ENCODE data around the gene PHB1.
A peak's percentile ranks its signal among the peaks of the same experiment; 100 is the strongest.

PHB1 gene

DNA sequence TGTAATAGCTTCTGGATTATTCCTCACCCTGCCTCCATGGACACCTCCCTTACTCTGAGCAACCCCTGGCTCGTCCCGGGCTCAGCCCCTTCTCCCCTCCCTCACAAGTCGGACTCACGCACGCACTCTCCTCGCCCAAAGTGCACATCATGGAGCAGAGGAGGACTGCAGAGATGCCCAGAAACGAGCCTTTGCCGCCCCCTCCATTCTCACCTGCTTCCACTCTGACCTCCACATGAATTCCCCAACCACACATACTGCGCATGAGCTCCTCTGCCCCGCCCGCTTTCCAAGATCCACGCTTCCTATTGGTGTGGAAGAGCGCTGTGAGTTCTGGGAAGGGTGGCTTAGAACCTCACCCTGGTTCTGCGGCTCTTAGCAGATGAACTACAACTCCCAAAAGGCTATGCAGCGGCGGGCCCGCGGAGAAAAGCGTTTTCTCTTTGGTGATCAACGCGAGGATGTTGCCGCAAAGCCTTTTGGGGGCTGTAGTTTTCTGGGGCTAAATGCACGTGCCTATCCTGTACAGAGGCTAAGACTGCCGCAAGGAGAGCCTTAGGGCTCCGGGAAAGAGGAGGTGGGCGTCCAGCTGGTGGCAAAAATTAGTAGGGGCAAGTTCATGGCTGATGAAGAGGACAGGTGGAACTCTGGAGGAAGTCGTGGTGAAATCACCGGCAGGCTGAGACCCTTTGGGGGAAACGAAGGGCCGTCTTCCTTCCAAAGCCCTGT is at the start of gene PHB1:
Gene PHB1, minus strand, starts transcription at position 261 of the 729 bp plus-strand sequence. CDS start 1,618 bp downstream, outside the sequence.
- DNase-seq, result peak; percentile 96 to 98

DNA sequence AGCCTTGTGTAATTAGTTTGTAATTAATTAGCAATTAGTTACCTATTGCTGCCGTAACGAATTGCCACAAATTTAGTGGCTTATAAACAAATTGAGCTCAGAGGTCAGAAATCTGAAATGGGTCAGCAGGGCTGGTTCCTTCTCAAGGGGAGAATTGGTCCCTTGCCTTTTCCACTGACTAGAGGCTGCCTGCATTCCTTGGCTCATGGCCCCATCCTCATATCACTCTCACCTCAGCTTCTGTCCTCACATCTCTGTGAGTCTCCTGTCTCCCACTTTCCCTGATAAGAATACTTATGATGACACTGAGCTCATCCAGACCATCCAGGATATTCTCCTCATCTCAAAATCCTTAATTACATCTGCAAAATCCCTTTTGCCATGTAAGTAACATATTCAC is 49.4 kb upstream of the PHB1 start:
- no peak for DNase-seq

DNA sequence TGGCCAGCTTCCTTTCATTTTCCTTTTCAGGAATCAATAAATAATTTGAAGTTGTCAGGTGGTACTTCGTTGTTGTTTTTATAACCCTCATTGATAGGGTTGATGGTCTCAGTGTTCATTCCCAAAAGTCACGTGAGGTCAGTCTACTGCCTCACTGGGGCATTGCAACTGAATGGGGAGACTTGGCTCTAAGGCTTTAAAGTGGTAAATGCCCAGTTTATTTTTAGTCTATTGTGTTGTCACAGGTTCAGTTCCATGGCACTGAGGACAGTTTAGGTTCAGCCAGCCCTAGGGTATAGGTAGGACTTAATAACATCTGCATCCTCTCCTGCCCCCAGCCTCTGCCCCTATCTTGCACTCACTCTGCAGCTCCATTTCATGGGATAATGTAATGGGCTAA is 46.9 kb upstream of the PHB1 start:
- DNase-seq, result no peak

DNA sequence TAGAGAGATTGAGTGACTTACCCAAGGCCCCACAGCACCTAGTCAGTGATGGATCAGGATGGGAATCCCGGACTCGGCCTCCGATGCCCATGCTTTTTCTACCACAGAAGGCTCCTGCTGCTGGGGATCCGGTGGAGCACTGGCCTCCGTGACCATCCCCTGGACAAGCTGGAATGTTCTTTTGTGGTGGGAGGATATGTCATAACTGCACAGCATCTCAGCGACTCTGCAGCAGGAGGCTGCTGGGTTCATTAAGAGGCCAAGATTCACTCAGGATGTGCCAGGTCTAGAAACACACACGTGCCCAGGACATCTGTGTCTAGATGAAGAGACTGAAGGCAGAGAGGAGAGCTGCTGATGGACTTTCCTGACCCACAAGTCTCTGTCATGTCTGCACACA is 45.7 kb upstream of the PHB1 start:
- DNase-seq, result no peak

DNA sequence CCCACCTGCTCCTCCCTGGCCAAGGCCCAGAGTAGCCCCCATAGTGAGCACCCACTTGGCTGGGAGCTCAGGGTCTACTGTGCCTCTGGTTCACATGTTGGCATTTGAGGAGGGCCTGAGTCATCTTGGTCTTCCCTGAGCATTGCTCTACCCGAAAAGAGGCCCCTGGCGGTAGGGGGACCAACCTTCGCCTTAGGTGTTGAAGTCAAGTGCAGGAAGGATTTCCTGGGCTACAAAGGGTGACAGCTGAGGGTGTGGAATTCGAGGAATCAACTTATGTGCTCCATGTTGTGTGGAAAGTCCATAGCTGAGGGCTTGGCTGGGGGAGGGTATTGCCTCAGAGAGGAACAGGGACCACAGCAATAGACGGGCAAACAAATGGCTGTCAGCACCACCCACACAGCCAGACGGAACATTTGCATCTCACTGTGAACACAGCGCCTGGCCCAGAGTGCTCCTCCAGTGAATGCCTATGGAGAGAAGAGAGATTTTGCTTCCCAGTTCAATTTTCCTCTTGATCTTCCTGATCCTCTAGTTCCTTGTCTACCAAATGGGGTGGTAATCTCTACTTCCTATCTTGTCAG is 44.8 kb upstream of the PHB1 start:
- DNase-seq, result no peak

DNA sequence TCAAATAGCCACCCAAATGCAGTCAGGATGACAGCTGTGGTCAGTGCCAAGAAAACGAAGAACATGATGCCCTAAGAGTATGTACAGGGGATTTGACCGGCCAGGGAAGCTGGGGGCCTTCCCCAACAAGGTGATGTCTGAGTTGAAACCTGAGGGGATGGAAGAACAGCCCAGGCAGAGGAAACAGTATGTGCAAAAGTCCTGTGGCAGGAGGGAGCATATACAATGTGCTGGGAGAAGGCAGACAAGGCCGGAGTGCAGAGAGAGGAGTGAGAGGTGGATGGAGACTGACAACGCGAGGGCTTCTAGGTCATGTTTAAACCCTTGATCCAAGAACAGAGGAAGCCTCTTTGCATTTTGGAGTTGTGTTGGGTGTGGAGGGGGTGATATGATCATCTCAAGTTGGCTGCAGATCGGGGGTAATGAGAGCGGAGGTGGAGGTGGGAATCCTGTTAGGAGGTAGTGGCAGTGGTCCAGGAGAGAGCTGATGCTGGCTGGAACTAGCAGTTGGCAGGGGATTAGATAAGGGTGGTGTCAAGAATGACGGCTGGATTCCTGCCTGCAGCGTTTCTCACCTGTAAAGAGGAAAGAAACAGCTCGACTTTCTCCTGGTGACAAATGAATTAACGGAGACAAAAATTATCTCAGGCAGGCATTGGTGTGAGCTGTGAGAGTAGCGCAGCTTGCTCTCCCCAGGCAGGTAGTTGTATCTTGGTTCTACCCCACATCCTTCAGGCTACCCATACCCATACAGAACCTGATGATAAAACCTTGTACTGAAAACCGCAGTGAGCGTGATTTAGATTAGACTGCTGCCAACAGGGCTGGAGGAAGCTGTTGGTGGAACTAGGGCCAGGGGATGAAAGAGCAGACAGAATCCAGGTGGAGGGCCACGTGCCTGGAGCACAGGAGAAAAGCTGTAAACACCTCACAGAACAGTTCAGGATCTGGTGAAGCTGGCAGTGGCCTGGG is 43.2 kb upstream of the PHB1 start:
- DNase-seq, result no peak

DNA sequence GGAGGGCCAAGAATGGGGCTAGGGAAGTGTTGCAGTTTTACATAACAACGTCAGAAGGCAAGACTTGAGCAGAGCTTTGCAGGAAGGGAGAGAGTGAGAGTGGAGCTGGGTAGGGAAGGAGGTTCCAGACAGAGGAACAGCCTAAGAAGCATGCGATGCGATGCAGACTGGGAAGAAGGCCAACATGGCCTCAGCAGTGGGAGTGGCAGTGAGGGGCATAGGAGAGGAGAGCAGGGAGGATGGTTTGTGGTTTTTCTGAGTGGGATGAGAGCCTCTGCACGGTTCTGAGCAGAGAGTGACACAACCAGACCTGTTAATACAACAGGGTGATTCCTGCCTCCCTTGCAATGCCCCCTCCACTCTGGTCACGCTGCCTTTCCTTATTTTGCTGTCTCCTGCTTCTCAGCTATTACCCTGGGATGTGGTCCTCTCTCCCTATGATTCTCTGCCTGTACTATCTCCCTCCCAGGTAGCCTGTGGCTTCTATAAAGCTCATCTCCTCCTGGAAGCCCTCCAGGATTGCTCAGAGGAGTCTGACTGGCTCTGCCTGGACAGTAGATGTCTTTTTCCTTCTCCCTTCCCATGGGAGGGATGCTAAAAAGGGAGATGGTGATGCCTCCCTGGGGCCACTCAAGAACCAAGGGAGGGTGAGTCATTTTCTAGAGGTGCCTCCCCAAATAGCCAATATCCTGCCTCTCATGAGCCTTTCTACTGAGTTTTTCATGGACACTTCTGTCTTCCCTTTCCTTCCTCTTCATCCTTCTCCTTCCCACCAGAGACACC is 41.7 kb upstream of the PHB1 start:
- DNase-seq, result no peak

DNA sequence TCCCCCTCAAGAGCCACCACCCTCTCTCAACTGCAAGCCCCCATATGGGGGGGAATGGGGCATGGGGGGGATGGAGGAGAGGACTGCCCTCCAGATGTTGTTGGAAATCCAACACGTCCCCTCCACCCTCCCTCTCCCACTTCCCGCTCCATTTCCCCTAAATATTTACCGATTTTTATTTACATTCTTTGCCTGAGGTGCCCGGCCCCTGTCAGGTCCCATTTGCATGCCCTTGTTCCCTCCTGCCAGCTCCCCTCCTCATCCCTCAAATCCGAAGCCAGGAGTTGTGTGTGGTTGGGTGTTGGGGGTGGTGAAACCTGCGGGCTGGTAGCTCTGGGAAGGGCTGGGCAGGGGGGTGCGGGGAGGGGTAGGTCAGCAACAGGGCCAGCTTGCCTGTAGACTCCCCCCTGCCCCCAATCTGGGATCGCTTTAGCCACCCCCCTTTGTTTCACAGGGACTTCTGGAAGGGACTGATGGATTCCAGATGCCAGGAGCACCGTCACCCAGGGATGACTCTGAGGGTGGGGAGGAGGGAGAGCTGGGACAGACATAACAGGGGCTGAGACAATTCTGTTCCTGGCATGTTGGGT is 40.7 kb upstream of the PHB1 start:
- DNase-seq, result no peak

DNA sequence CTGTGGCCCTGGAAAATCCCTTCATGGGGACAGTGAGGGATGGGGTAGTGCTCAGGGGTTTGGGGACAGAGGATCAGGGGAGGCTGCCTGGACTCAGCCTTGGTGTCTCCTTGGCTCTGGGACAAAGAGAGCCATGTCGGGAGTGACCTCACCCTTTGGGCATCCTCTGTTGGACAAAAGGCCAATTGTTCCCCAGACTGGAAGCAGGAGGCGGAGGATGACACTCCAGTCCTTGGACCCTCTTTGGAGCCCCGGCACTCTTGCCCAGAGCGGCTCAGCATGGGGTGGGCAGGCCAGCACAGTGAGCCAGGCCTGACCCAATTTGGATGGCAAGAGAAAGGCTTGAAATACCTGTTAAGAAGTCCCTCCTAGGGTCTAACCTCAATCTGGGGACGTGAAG is 39.4 kb upstream of the PHB1 start:
- DNase-seq, result no peak

DNA sequence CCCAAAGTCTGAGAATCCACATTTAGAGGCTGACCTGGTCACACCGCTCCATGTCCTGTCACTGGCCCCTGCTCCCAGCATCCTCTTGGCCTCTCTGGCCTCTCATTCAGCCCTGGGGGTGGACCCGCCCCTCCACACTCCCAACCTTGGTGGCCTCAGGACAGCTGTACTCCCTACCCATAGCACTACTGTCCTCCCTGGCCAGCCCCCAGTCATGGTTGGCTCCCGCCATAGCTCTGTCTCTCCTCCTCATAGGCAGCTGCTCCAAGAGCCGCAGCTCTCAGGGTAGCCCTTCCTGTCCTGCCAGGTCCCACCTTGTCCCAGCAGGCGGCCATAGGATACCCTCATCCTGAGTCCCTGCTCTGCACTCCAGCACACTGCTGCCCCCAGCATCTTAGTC is 38.0 kb upstream of the PHB1 start:
- no peak for DNase-seq

DNA sequence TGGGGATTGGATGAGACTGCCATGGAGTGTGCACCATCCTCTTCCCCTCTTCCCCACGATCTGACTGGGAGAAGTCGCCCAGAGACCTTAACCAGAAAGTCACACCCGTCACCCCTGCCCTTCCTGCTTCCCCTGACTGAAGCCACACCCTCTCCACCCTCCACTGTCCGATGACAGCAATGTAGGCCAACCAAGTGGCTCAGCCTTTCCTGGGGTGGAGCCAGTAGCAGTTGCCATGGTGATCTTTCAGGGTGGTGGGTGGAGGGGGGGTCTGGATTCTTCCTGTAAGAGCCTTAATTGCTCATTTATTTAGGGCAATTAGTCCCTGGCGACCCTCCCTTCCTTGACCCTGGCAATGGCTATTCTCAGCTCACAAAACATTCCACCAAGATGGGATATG is 37.5 kb upstream of the PHB1 start:
- peak in 1 of 2 donors; percentile 7 for DNase-seq

DNA sequence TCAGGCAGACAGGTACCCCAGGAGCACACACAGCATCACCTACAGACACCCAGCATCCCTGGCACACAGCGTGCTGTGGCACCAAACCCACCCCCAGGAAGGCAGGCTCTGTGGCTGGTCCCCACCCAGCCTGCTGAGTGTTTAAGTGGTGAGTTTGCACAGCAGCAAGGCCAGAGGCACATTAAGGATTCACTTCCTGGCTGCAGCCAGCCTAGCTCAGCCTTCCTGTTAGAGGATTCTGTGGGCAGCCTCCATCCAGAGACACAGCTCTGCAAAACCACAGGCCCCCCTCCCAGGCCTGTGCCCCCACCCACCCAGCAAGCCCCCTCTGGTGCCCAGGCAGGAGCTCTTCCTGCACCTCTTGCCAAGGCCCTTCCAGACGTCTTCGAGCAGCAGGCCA is 36.1 kb upstream of the PHB1 start:
- no peak for DNase-seq

DNA sequence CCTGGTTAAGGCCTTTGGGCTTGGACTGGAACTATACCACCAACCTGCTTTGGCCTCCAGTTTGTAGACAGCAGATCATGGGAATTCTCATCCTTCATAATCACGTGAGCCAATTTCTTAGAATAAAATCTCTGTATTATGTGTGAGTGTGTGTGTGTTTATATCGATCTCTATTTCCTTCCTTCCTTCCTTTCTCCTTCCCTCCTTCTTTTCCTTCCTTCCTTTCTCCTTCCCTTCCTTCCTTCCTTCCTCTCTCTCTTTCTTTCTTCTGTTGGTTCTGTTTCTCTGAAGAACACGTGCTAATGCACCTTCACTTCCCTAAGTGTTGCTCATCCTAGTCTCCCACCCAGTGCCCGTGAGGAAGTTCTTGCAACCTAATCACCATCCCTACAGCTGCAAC is 35.5 kb upstream of the PHB1 start:
- DNase-seq, result no peak

DNA sequence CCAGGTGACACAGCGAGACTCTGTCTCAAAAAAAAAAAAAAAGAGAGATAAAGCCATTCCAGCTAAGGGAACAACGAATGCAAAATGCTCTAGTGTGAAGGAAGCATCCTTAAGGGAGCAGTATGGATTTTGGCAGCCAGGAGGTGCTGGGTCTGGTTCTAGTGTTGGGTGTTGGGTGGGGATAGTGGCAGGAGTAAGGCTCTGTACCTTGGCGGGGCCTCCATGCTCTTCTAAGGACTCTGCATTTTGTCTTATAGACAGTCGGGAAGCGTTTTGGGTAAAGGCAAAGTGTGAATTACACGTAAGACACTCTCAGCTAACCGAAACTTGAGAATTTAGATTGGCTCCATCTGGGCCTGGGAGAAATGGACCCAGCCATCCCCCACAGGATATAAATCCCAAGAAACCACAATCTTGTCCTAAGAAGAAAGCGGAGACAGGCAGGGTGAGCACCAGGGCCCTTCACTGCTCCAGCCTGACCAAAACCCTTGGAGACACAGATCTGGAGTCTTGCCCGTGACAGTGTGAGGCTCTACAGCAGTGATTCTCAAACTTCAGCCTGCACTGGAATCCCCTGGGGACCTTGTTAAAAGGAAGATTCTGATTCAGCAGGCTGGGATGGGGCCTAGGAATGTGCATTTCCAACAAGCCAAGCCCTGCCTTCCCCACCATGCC is 33.1 kb upstream of the PHB1 start:
- DNase-seq, result no peak

DNA sequence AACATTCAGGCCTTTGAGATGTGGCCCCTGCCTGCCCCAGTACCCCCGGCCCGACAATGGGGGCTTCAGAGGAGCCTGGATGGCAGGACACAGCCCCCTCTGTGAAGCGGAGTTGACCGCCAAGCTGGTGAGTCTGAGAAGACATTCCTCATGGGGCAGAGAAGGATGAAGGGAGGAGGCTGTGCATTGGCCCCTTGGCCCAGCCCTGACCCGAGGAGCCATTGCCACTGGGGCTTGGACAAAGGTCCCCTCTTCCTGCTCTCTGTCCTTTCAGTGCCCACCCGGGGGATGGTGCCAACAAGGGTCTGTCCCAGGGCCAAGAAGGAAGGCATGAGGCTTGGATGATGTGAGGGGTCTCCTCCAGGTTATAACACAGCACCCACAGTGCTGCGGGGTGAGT is 30.9 kb upstream of the PHB1 start:
- DNase-seq, result no peak

DNA sequence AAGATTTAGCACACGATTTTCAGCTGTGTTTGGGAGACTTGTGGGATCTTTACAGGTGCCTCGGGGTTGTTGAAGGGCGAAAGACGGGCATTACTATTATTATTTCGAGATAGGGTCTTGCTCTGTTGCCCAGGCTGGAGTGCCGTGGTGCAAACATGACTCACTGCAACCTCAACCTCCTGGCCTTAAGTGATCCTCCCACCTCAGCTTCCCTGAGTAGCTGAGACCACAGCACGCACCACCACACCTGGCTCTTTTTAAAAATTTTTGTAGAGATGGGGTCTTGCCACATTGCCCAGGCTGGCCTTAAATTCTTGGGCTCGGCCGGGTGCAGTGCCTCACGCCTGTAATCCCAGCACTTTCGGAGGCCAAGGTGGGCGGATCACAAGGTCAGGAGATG is 29.7 kb upstream of the PHB1 start:
- DNase-seq, result no peak

DNA sequence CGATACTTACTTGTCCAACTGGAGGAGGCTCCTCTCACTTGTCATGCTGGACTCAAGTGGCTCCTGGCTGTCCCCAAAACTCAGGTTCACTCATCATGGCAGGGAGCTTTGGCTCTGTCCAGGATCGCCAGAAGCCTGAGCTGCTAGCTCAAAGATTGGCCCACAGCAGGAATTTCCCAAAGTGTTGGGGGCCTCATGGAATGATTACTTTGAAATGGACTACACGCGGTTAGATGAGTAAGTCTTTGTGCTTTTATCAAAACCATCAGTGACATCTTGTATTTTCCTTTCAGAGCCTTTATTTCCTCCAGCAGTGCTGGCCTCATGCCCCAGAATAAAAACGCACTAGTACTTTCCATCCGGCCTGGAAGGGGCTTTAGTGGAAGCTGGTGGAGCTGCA is 29.2 kb upstream of the PHB1 start:
- DNase-seq, result no peak

DNA sequence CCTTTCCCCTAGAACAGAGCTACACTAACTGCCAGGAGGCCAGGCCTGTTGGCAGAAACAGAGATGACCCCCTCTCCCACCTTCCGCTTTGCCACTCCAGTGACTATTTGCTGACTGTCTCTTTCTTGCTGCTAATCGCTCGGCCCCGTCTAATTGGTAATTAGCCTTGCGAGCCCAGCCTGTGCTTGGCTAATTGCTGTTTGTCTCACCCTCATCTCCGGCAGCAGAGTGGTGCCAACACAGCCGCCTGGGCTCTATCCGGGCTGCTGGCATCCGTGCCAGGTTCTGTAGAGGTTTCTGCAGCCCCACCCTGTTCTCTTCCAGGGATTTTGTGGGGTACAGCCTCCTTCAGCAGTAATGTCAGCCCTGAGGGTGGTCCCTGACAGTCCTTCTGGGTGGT is 27.4 kb upstream of the PHB1 start:
- no peak for DNase-seq

DNA sequence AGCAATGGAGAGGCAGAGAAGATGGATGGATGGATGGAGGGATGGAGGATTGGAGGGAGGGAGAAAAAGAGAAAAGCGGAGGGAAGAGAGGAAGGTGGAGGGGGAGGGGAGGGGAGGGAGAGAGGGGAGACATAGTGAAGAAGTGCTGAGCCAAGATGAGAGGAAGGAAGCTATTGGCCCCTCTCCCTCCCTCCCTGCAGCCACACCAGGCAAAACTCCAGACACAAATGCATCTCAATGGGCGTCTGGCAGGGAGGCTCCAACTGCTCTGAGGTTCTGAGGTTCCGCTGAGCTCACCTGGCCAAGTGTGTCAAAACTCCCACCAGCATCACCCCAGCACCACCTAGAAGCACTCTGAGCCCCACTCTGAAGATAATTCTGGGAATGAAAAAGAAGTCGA is 26.9 kb upstream of the PHB1 start:
- no peak for DNase-seq

DNA sequence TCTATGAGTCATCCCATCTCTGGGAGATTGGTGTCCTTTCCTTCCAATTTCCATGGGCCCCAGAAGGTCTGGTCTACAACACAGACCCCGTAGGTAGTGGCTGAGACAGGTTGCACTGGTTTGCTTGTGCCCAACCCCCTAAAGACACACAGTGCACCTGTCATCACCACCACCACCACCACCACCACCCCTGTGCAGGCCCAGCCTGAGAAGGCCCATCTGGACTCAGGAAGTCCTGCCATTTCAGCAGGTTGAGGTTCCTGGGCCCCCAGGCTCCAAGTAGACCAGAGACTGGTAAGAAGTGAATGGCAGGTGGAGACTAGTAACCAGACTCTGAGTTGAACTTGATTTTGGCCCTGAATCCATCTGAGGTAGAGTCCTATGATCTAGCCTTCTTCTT is 25.9 kb upstream of the PHB1 start:
- no peak for DNase-seq

DNA sequence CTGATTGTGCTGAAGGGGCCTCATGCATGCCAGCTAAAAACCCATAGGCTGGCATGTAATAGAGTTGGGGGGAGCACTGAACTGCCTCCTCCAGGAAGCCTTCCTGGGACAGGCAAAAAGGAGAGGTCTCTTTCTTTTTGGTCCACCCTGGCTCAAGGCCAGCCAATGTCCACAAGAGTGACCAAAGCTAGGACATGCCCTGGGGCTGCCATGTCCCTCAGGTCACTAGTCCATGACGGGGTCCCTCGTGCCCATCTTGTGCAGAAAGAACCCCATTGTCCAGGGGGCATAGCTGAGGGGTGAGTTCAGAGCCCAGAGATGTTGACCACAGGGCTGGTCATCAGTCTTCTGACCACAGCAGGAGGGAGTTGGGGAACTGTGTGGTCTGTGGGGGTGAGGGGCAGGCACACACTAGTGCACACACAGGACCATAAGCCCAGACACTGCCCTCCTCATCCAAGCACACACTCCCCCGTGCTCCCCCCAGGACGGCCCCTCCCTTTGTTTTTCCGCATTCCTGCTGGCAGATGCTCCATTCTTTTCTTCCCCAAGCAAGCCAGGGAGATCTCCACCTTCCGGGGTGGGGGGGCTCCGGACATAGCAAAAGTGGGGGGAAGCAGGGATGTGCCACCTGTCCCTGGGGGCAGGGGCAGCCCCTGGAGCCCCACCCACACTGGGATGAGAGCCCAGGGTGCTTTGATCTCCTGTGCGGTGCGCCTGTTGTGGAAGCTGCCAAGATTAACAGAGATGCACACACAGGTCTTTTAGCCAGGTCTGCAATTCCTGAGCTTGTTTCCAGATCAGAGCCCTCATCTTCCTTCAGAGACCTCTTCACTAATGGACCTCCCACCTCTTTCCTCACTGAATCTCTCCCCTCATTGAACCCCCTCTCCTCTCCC is 25.2 kb upstream of the PHB1 start:
- DNase-seq, result no peak
